SIG-M5 treated with dmso at 0.1 percent for 504 hours (cell line): Measurements from ENCODE around the gene SEMA3C.
A peak's percentile ranks its signal among the peaks of the same experiment; 100 is the strongest.

Experiments
- DNase-seq: peaks from one replicate; lab custom pipeline; 2025; ENCODE audit not compliant: unreplicated experiment; lab: John Stamatoyannopoulos, UW

SEMA3C gene

GRCh38 chr7:80858141-80858903 is 60.5 kb downstream of the SEMA3C start:
- peak; percentile 11 for DNase-seq

- no peak for DNase-seq
Observed at GRCh38 chr7:80856769-80857168, 62.1 kb downstream of the SEMA3C start.

DNA sequence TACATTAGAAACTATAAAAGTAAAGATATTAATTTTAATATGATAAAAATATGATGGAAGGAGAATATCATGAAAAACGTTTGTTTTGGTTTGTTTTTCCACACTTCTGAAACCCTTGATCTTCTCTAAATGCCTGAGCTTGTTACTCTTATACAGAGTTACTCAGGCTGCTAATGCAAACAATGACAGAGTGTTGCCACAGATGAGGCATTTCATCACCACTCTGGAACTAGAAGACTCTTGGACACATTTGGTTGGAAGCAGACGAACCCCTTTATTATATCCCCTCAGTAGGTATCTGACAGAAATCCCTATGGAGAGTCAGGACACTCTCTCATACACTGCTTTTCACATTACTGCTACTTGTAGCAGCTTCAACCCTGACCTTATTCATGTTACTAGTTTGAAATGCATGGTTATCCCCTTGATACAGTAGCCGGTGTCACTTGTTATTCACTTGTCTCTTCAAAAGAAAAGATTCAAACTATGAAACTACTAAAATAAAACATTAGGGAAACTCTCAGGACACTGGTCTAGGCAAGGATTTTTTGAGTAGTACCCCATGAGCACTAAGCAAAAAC is 66.9 kb downstream of the SEMA3C start:
- DNase-seq = no peak

DNA sequence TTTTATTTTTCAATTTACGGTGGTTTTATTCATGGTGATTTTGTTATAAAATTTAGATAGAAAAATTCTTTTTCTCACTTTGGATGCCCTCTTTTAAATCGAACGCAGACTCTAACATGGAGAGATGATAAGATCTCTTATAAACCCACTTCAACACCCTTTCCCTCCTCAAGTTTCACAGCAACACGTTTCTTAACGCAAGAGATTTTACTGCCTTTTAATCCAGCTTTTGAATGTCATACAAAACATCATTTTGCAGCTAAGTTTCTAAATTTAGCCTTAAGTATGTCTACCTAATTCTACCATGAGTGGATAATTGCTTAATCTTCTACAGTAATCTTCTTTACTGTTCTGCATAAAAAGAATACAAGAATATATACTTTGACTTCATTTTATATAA is 70.0 kb downstream of the SEMA3C start:
- DNase-seq = no peak

DNA sequence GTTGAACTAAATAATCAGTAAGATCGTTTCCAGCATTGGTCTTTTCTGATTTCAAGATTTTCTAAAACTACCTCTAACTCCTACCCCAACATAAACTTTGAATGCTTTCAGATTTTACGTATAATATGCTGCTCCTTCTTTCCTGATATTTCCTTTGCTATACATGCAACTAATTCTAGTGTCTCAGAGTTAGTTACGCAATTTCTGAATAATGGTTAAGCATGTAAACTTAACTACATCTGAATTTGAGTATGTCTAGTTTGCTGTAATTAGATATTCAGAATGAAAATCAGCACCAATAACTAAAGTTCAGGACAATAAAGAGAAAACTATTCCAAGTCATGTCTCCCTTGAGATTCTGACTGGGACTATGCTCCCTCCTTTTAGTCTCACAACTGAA is 71.0 kb downstream of the SEMA3C start:
- no peak for DNase-seq

- DNase-seq = no peak
Observed at GRCh38 chr7:80847027-80847426, 71.8 kb downstream of the SEMA3C start.

- no peak for DNase-seq
Observed at GRCh38 chr7:80844916-80845315, 73.9 kb downstream of the SEMA3C start.

- DNase-seq = no peak
Observed at GRCh38 chr7:80843018-80843677, 75.7 kb downstream of the SEMA3C start.

DNA sequence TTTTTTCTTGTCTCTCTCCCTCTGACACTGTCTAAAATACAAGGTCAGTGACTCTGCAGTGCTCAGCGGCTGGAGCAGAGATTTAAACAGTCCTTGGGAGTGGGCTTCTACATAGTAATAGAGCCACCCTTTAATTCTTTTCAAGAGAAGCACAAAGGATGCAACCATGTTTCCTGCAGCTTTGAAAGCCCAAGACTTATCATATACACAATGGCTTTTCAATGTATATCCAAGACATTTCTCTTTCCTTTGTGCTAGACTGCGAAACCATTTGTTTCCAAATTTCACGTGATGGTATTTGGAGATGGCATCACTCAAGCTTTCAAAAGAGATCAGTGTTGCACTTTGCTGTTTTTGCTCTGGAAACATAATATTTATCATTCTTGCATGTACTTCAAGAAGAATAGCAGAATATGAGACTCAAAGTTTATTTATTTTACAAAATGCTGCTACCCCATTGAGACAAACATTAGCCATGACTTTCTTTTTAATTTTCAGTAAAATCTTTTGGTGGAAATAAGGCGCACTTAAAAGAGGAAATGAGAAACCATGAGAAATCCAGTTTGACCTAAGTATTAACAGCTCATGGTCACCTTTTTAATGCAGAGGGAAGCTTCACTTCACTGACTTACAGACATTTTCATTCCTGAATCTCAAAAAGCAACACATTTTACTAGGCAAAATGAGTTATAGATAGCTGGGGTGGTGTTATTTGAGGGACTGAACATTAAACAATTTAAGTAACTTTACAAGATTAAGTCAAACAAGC is 76.6 kb downstream of the SEMA3C start:
- DNase-seq = no peak

GRCh38 chr7:80841423-80841955 is 77.4 kb downstream of the SEMA3C start:
- no peak for DNase-seq

DNA sequence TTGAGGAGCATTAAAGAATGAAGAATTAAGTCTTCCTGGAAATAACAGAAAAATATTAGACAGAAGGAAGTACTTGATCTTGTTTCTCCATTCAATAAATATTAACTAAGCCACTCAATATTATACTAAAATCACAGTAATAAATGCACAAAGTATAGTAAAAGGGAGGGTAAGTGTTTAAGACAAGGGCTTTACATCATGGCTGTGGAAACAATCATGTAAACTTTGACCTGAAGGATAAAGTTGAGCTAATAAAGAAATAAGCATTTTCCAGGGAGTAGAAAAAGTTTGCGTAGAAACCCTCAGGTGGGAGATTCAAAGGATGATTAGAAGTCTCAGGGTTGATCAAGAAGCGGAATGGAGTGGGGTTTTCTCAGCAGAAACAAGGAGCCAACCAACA is 78.2 kb downstream of the SEMA3C start:
- DNase-seq = no peak

DNA sequence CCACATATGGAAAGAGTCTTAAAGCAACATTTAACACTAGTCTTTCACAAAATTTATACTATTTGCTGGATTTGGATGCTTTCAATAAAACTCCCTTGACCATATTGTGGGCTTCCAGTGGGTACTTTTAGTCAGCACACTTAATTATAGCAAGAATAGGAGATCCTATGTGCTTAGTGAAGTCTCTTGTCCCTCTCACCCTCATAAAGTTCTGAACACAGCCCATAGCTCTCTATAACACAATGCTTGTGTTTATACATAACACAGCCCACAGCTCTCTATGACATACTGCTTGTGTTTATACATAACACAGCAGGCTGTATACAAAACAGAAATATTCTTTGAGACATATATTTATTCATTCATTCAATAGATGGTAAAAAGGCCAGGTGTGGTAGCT is 79.0 kb downstream of the SEMA3C start:
- no peak for DNase-seq

DNA sequence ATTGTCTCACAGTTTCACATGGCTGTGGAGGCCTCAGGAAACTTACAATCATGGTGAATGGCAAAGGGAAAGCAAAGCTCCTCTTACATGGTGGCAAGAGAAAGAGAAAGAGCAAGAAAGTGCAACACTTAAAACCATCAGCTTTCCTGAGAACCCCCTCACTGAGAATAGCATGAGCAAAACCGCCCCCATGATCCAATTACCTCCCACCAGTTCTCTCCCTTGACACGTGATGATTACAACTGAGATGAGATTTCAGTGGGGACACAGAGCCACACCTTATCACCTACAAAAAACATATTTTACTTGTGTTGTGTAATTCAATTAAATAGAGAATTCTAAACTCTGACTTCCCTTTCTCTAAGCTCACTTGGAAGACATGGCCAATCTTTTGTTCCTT is 80.2 kb downstream of the SEMA3C start:
- DNase-seq = no peak

DNA sequence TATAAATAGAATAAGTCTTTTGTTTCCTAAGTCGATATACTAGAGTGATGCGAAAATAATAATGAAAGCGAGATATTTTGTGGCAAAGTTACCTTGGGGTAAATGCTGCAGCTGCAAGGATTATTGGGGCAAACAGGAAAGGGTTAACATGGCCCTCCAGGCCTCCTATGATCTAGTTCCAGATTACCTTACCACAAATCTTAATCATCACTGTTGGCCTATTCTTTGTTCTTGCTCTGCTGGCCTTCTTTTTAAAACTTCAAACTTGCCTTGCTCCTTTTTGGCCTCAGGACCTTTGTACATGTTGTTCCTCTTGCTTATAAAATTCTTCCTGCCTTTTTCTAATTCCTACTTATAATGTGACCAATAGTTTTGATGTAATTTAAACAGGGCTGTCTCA is 81.5 kb downstream of the SEMA3C start:
- DNase-seq = no peak

GRCh38 chr7:80835251-80835650 is 83.6 kb downstream of the SEMA3C start:
- DNase-seq = no peak

DNA sequence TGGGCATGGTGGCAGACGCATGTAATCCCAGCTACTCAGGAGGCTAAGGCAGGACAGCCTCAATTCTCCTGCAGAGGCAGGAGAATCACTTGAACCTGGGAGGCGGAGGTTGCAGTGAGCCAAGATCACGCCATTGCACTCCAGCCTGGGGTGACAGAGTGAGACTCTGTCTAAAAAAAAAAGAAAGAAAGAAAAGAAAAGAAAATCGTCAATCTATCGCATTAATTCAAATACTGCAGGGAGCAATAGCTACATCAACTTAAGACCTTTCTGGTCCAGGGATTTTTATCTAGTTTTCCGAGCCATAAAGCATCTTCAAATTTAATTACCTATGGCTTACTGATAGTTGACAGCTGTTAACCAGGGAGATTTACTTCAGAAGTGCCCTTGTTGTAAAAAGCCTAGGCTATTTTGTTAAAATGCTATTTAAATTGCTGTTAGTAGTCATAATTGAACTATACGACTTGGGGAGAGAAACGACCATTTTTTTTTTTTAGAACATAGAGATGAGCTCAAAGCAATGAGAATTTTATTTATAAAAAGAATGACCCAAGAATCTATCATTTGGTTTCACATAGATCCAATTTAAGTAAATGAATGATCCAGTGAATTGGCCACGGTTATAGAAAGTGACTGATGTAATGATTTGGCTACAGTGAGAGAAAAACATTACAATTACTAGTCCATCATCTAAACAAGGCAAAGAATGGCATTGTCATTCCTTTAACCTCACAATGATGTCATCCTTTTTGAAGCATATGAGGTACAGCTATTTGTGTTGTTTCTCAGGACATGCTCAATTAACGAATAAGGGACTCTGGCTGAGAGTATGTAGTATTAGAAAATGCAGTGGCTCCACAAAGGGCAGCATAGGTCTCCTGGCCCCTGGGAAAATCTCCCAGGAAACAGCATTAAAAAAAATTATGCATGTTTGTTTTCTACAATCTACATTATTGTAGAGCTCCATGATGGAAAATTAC is 85.3 kb downstream of the SEMA3C start:
- DNase-seq = no peak

DNA sequence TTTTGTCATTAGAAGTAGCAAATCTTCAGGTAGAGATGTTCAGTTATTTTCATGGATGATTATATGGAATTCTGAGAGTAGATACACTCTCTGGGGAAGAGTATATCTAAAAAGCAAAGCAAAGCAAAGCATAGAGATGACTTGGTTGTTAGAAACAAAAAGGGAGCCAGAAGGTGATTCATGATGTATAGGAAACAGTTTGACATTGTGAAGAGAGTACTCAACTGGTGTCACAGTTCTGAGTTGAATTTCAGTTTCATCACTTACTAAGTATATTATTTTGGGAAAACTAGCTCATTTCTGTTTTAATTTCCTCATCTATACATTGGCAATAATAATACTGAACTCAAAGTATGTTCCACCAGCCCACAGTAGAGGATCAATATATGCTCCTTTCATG is 86.8 kb downstream of the SEMA3C start:
- no peak for DNase-seq

GRCh38 chr7:80830584-80831285 is 88.1 kb downstream of the SEMA3C start:
- DNase-seq = no peak

- peak; percentile 56 for DNase-seq
Observed at GRCh38 chr7:80830010-80830409, 88.8 kb downstream of the SEMA3C start.

DNA sequence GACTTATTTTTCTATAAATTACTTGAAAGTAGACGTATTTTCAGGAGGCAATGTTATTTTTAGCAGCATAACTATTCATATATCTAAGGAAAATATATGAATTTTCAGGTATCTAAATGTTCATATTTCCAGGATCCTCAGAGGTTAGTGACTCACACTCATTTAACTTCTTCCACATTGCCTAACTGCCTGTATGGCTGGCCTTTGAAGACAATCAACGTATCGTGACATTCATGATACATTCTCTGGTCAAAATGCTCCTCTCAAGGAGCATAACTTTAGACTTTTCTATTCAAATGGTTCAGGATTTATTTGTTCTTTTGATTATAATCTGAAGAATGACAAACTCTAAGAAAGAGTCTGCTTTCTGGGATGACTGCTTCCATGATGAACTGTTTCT is 89.3 kb downstream of the SEMA3C start:
- no peak for DNase-seq
